IPS-11a (cell line): ENCODE data around the gene ICAM3.
A peak's percentile ranks its signal among the peaks of the same experiment; 100 is the strongest.
"Not testable (repeated sequence)": the region's sequence is repeated elsewhere in the genome, so short reads cannot be mapped to it uniquely, and the experiment has no call there.

Experiments used
- H3K4me3 ChIP-seq: one replicate; pipeline ENCODE4 v1.5.1; 2013; ENCODE audit warnings: low read depth, low read length, control low read depth

Gene ICAM3

DNA sequence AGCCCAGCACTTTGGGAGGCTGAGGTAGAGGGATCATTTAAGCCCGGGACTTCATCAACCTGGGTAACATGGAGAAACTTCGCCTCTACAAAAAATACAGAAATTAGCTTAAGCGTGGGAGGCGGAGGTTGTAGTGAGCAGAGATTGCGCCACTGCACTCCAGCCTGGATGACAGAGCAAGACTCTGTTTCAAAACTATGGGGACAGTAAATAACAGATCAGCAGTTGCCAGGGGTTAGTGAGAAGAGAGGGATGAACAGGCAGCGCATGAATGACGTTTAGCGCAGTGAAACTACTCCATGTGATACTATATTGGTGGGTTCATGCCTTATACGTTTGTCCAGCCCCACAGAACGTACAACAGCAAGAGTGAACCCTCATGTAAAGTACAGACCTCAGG is 7.1 kb upstream of the ICAM3 start:
- H3K4me3 ChIP-seq = no peak overlapping the region

DNA sequence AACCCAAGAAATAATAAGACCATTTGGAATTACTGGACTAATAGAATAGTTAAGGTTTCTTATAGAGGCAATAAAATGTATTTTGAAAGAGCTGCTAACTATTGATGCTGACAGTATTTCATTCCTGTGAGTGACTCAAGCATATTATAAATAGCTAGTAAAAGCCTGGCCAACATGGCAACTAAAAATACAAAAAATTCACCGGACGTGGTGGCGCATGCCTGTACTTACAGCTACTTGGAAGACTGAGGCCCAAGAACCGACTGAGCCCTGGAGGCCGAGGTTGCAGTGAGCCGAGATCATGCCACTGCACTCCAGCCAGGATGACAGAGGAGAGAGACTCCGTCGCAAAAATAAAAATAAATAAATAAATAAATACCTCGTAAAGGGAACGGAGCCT is 5.4 kb upstream of the ICAM3 start:
- no peak overlapping the region for H3K4me3 ChIP-seq

DNA sequence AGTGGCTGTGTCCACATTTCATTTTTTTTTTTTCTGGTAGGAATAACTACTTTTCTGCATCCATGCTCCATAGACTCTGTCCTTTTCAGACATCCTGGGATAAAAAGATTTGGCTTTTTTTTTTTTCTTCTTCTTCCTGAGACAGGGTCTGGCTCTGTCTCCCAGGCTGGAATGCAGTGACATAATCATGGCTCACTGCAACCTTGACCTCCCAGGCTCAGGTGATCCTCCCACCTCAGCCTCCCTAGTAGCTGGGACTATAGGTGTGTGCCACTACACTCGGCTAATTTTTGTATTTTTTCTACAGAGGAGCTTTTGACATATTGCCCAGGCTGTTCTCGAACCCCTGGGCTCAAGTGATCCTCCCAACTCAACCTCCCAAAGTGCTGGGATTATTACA is 4.1 kb upstream of the ICAM3 start:
- H3K4me3 ChIP-seq = no peak overlapping the region

DNA sequence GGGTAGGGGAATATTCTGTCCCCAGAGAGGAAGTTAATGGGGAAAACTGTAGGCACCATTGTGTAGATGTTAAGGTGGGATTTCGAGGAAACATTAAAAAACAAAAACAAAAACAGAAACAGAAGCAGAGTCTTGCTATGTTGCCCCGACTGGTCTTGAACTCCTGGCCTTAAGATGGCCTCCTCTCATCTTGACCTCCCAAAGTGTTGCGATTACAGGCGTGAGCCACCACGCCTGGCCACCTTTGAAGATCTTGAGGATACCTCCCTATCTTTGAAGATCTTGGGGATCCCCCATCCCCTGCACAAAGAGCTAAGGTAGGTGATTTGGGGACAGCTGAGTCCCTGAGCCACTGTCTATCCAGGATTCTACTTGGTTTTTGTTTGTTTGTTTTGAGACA is 553 bp upstream of the ICAM3 start:
- H3K4me3 ChIP-seq = no peak overlapping the region

DNA sequence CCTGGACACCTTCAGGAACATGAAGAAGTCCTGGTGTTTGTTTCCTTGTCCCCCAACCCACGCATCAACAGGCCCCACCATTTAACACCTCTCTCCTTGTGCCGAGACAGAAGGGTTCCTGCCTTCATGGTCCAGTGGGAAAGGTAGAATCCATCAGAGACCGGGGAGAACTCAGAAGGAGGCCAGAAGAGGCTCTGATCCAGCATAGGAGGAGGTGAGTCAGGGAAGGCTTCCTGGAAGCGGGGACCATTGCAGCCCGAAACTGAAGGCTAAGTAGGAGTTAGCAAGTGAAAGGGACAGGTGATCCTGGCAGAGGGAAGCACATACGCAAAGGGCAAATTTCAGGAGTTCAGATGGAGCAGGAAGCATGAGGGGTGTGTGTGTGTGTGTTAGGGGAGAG is 484 bp downstream of the ICAM3 start:
- H3K4me3 ChIP-seq = no peak overlapping the region

DNA sequence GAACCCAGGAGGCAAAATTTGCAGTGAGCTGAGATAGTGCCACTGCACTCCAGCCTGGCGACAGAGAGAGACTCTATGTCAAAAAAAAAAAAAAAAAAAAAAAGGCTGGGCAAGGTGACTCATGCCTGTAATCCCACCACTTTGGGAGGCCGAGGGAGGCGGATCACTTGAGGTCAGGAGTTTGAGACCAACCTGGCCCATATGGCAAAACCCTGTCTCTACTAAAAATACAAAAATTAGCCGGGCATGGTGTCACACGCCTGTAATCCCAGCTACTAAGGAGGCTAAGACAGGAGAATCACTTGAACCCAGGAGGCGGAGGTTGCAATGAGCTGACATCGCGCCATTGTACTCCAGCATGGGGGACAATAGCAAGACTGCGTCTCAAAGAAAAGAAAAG is 2.7 kb downstream of the ICAM3 start:
- H3K4me3 ChIP-seq = not testable (repeated sequence)

DNA sequence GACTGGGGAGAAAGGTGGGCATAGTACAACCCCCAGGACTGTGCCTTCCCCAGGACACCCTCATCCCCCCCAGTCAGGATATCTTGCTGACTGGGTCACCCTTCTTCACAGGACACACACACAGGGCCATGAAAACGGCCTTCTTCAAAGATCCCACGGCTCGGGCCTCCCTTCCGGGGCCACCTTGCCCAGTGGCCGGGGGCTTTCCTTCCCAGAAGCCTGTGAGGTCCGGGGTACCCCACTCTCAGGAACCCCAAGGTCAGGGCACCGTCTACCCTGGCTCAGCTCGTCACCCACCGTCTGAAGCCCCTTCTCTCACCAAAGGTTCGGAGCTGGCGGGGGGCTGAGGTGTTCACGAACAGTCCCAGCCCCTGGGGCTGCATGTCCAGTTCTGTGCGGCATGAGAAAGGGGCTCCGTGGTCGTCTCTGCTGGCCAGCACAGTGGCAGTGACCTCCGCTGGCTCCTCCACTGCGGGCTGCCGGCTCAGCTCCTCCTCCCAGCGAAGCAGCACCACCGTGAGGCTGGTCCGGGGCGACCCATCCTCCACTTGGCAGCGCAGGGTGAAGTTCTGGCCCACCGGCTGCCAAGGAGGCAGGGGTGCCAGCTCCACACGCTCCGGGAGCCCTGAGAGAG is 4.0 kb downstream of the ICAM3 start:
- no peak overlapping the region for H3K4me3 ChIP-seq

DNA sequence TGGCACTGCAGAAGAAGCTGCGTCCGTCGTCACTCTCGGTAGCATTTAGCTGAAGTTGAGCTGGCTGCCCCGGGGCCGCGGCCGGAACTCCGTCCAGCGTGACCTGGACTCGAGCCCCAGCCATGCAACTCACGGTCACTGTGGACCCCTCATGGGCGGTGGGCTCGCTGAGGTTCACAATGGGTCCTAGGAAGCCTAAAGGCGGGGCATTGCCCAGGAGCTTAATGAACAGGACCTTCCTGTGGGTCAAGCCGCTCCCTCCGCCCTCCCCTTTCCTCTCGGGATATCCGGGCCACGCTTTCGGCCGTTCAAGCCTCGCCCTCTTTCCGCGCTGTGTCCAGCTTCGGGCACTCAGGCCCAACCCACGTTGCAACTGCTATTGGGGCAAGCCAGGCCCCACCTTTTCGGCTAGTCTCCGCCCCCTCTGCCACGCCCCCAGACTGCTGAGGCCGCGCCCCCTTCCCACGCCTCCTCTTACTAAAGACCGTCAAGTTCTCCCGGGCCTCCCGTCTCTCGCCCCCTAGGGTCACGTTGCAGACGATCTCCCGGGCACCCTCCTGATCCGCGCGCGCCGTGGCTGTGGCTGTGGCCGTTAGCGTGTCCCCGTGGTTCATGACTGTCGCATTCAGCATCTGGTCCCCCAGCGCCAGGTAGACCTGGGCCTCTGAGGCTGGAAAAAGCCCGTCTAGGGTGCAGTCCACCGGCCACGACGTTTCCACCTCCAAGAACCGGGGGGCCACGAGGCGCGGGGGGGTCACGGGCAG is 4.7 kb downstream of the ICAM3 start:
- H3K4me3 ChIP-seq = peak overlapping the region; percentile 86

DNA sequence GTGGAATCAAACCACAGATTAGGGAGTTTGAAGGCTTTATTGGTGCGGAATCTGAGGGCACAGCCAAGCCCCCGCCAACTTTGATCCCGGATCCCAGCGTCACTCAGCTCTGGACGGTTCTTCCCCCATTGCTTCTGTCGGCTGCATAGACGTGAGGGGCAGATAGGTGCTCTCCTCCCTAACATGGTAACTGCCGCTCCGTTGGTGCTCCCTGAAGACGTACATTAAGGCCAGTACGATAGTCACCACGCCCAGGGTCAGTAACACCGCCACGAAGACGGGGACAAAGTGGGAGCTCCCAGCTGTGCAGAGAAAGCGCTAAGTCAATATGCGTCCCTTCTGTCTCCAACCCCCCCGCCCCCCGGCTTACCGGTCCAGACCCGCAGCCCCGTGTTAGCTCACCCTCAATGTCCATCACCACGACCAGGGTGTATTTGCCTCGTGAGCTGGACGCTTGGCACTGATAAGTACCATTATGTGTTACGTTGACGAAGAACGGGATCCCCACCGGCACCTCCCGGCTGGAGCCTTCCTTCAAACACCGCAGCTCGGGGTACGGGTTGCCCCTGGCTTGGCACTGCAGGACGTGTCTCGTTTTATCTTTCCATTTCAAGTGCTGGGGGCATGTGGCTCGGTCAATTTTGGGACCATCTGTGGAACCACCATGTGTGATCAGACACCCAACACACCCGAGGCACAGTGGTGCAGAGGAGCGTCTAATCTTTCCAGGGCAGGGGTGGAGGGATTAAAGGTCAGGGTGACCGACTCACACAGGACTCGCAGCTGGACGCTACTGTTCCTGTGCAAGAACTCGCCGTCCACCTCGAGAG is 5.5 kb downstream of the ICAM3 start:
- H3K4me3 ChIP-seq = peak overlapping the region; percentile 86

DNA sequence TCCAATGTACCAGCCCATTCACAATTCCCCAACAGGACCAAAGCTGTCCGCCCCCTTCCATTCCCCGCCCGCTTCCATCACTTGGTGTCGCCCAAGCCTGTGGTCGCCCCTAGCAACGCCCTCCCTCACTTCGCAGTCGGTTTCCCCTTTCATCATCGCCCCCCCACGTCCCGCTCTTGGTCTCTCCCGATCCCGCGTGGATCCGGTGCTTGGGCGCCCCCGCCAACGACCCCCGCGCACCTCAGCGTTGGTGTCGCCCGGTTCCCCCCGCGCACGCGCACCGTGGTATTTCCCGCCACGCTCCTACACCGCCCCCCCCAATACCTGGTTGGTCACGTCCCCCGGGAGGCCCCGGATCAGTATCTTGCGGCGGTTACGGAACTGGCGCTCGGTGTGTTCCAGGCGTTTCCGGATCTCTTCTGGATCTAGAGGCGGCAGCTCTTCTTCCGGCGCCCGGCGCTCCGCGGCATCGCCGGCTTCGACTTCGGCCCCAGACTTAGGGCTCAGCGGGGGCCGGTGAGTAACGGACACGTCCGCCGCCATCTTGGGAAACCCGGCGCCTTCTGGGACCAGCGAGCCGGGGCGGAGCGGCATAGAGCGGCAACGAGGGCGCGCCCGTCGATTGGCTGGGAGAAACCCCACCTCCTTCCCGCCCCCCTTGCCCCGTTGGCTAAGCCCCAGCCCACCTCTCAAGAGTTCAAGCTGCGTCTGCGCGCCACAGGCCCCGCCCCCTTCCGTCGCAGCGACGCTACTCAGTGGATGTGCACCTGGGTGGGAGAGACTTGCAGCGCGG is 6.3 kb downstream of the ICAM3 start, which contains the start of gene RAVER1:
Gene RAVER1, minus strand, starts transcription at position 565 of the 793 bp plus-strand sequence. Its CDS starts 22 bp downstream, at position 543.
- peak within 1 kb of the TSS; percentile 86 for H3K4me3 ChIP-seq

DNA sequence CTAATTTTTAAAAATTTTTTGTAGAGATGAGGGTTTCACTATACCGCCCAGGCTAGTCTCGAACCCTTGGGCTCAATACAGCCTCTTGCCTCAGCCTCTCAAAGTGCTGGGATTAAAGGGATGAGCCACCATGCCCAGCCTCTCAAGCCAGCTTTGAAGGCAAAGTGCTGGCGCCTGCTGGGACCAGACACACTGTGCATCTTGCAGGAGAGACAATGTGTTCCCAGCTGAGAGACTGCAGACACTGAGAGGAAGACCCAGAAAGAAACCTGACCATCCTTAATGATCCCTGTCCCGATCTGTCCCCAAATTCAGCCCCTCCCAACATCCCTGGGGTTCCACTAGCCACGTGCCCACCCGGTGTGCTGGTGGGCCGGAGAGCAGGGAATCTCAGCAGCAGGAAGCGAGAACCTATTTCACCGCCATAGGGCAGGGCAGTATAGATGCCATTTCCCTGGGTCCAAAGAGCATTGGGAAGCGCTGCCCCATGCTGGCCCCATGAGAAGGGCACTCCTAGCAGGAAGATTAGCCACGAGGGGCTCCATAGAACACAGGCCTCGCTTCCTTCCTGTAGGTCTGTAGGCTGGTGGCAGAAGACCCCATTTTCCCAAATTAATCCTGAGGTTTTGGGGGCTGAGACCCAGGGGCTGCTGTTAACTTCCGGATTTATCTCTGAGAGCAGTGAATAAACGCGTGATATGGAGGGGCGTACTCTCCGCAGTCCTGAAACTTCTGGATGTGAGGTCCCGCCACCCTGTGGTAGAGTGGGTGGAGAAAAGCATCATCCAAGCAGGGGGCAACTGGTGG is 7.1 kb downstream of the ICAM3 start:
- H3K4me3 ChIP-seq = peak overlapping the region; percentile 86

DNA sequence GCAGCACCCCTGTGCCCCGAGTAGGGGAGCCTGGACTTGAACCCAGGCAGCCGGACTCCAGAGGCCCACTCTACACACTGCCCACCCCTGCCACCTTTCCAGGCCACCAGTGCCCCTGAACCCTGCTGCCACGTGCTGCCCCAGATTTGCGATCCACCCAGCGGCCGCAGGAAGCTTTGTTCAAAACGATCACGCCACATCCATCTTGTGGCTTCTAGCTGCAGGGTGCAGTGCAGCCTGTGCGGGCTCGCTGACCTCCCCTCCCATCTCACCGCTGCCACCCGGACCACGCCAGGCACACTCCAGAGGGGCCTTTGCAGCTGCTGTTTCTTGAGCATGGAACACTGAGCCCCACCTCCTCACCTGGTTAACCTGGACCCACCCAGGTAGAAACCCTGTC is 9.9 kb downstream of the ICAM3 start:
- no peak overlapping the region for H3K4me3 ChIP-seq

DNA sequence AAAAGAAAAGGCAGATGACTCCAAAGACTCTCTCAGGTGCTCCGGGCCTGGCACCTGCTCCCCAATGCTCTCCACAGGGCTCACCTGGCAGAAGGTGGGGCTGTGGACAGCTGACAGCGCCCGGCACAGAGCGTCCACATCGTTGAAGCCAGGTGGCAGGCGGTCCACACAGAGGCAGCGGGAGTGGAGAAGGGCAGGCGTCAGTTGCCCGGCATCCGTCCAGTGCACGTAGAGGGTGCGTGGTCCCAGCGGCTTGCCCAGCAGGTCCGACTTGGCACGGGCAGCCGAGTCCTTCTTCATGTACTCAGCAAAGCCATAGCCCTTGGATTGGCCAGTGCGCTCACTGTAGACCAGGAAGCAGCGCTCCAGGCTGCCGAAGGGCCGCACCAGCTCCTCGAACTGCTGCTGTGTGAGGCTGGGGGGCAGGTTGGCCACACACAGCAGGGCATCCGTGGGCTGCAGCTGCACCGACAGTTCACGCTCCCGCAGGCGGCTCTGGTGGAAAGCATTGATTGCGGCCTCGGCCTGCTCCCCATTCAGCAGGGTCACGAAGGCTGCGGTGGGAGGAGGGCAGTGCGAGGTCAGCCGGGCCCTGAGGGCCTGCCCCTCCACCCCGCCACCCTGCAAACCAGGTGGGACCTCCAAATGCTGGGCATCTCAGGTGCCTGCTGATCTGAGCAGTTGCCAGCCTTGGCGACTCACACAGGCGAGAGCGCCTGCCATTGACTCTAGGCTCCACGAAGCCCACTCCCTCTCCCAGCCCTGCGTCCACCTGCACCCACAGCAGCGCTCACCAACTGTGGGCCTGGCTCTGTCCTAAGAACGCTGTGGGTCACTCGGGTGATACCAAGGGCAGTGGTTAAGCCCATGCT is 10.6 kb downstream of the ICAM3 start:
- H3K4me3 ChIP-seq = no peak overlapping the region

DNA sequence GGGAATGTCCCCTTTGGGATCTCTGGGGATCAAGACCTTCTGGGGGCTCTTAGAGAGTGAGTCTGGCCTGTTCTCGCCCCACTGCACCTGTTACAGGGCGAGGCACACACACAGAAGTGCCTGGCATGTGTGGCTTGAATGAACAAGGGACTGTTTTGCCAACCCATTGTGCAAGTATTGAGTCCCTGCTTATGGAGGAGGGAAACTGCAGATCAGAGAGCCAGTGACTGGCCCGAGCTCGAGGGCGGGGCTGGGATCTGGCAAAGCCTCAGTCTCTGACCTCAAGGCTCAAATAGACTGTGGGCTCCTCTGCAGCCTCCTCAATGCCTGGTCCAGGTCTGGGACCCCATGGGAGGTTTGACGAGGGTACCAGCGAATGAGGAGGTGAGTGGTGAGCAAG is 11.6 kb downstream of the ICAM3 start:
- no peak overlapping the region for H3K4me3 ChIP-seq

DNA sequence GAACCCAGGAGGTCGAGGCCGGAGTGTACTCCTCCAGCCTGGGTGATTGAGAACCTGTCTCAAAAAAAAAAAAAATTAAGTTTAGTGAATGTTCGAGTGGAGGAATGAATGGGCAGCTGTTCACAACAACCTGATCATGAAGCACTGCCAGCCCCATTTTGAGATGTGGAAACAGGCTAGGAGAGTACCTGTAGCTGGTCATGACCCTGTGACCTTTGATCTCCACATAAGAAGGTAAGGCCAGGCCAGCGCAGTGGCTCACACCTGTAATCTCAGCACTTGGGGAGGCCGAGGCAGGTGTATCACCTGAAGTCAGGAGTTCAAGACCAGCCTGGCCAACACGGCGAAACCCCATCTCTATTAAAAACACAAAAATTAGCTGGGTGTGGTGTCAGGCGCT is 13.7 kb downstream of the ICAM3 start:
- no peak overlapping the region for H3K4me3 ChIP-seq

DNA sequence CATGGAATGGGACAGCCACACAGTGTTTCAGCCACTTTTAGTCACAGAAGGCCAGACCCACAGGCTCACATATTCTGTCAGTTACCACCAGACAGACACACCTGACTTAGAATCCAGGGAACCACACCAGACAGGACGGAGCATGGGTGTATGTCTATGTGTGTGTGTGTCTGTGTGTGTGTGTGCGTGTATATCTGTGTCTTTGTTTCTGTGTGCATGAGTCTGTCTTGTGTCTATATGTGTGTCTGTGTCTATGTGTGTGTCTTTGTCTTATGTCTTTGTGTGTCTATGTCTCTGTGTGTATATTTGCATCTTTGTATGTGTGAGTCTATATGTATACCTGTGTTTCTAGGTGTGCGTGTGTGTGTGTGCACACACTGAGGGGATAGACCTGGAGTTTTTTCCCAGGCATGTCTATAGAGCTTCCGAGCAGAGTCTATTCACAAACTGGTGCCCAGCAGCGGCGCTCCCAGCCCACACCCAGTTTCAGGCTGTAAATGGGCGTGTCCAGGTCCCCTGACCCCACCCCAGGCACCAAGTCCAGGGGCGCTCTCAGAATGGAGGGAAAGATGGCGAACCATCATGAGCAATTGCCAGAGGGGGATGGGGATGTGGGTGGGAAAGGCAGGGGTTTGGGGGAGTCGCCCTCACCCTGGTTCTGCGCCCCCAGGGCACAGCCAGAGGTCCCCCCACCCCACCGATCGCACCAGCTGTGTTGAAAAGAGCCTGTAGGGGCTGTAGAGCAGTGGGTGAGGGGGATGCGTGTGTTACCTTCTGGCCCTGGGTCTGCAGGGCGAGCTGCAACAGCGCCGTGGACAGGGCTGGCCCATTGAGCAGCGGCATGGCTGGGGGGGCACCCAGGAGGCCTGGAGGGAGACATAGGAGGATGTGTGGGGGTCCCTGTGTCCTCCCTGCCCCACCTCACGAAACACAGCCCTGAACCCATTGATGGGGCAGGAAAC is 17.3 kb downstream of the ICAM3 start:
- H3K4me3 ChIP-seq = no peak overlapping the region

DNA sequence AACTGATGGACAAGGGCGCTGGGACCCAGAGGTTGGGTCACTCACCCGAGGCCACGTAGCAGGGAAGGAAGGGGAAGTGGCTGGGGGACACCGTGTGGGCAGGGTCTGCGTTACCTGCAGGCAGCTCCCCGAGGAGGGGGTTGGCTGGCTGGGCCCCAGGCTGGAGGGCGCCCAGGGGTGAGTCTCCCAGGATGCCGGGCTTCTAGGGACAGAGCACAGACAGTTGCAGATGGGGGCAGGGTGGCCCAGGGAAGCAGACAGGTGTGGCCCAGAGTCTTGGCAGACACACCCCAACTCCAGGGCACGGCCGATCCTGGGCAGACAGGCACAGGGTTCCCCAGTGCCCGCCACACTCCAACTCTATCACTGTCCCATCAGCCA is 18.0 kb downstream of the ICAM3 start:
- no peak overlapping the region for H3K4me3 ChIP-seq
